ENCODE results near the gene ATXN10. TPM values are rescaled to one million over a fixed set of nuclear protein-coding genes. Genes with fewer than 3 reads are reported as not detected.

Gene ATXN10
- polyA plus RNA-seq, 3 donors = 60.1 to 106 (median 92.4) TPM

DNA sequence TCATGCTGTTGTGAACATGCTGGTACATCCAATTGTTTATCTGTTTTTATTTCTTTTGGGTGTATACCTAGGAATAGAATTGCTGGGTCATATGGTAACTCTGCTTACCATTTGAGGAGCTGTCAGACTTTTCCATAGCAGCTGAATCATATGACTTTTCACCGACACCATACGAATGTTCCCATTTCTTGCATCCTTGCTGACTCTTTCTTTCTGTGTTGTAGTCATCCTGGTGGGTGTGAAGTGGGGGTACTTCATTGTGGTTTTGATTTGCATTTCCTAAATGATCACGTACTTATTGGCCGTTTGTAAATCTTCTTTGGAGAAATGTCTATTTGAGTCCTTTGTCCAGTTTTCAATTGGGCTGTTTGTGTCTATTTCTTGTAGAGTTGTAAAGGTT is 26.5 kb downstream of the ATXN10 start:
- no peaks in the 10 kb centered on the region for H3K9me3 Mint-ChIP-seq
- no peaks in the 10 kb centered on the region for H3K9me3 ChIP-seq (replicated peaks in 1 of 2; ENCODE audit: control insufficient read depth in 1 of 2, insufficient read depth in 1 of 2, low read length in 2 of 2)
- no peaks in the 10 kb centered on the region for H3K4me1 ChIP-seq (ENCODE audit: control insufficient read depth in 1 of 2, insufficient read depth in 2 of 2, low read length in 2 of 2)
- peaks cover 51 to 84% of the 10 kb centered on the region in 2 donors for H3K36me3 ChIP-seq (replicated peaks in 1 of 2; ENCODE audit: control insufficient read depth in 1 of 2, insufficient read depth in 2 of 2, low read length in 2 of 2)
- no peak overlapping the region for H3K9ac ChIP-seq (ENCODE audit: insufficient read depth, low read length, poor library complexity, severe bottlenecking)
- no peak overlapping the region for H3K27ac ChIP-seq (ENCODE audit: low read depth in 1 of 2, low read length in 2 of 2)
- H4K20me1 ChIP-seq (ENCODE audit: insufficient read depth, low read length) = no peaks in the 10 kb centered on the region
- peaks cover 0 to 4% (median 0%) of the 10 kb centered on the region in 3 donors for H3K27me3 Mint-ChIP-seq (ENCODE audit: low read depth in 3 of 3)
- H3K27ac Mint-ChIP-seq = no peak overlapping the region
- intact Hi-C loops (cut with micrococcal nuclease) = no loop called here
- H3K4me3 ChIP-seq (replicated peaks in 1 of 3; ENCODE audit: low read depth in 2 of 3, low read length in 3 of 3) = no peak overlapping the region
- H3K79me2 ChIP-seq (ENCODE audit: insufficient read depth, low read length) = peaks cover 3% of the 10 kb centered on the region
- peaks cover 2% of the 10 kb centered on the region for H3K4me1 Mint-ChIP-seq
- WGBS (ENCODE audit: insufficient coverage) = no CpG with 5 or more reads among the region's 4 CpGs
- TF ChIP-seq, protein P1, sequence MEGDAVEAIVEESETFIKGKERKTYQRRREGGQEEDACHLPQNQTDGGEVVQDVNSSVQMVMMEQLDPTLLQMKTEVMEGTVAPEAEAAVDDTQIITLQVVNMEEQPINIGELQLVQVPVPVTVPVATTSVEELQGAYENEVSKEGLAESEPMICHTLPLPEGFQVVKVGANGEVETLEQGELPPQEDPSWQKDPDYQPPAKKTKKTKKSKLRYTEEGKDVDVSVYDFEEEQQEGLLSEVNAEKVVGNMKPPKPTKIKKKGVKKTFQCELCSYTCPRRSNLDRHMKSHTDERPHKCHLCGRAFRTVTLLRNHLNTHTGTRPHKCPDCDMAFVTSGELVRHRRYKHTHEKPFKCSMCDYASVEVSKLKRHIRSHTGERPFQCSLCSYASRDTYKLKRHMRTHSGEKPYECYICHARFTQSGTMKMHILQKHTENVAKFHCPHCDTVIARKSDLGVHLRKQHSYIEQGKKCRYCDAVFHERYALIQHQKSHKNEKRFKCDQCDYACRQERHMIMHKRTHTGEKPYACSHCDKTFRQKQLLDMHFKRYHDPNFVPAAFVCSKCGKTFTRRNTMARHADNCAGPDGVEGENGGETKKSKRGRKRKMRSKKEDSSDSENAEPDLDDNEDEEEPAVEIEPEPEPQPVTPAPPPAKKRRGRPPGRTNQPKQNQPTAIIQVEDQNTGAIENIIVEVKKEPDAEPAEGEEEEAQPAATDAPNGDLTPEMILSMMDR (IDR thresholded peaks at IDR 0.05) = no peak
- no peak for DNase-seq
- H2AFZ ChIP-seq (ENCODE audit: insufficient read depth, low read depth, low read length, poor library complexity, severe bottlenecking) = no peak overlapping the region
- H3K4me2 ChIP-seq (replicated peaks; ENCODE audit: extremely low read depth, low read length, poor library complexity, severe bottlenecking) = no peak overlapping the region
- peaks cover 63 to 90% of the 10 kb centered on the region in 2 donors for H3K36me3 Mint-ChIP-seq
- H3K4me3 Mint-ChIP-seq = no peak overlapping the region
- H3K27me3 ChIP-seq (ENCODE audit: control insufficient read depth in 2 of 2, insufficient read depth in 2 of 2, low read length in 2 of 2) = no peaks in the 10 kb centered on the region

DNA sequence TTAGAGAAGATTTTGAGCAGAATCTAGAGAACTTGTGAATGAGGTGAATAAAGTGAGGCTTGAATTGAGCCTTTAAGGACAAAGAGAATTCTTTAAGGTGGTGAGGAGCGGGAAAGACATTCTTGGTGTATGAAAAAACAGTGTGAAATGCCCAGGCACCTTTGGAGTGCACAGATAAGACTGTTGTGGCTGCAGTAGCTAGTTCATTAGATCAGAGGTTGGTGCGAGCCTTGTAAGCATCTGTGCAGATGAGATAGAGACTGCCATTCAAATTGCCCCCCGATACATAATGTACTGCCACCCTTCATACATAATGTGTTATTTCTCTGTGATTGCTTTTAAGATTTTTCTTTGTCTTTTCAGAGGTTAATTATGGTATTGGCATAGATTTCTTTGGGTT is 31.3 kb downstream of the ATXN10 start:
- TF ChIP-seq, protein P1 (IDR thresholded peaks at IDR 0.05) = no peak
- Histone ChIP-seq H3K4me2 (replicated peaks; ENCODE audit: extremely low read depth, low read length, poor library complexity, severe bottlenecking) (no peak overlapping the region), H3K9ac (ENCODE audit: insufficient read depth, low read length, poor library complexity, severe bottlenecking) (no peak overlapping the region), H3K4me3 (replicated peaks in 1 of 3; ENCODE audit: low read depth in 2 of 3, low read length in 3 of 3) (no peak overlapping the region), H3K4me1 (ENCODE audit: control insufficient read depth in 1 of 2, insufficient read depth in 2 of 2, low read length in 2 of 2) (no peaks in the 10 kb centered on the region), H3K9me3 (replicated peaks in 1 of 2; ENCODE audit: control insufficient read depth in 1 of 2, insufficient read depth in 1 of 2, low read length in 2 of 2) (no peaks in the 10 kb centered on the region), H3K27ac (ENCODE audit: low read depth in 1 of 2, low read length in 2 of 2) (no peak overlapping the region), H3K36me3 (replicated peaks in 1 of 2; ENCODE audit: control insufficient read depth in 1 of 2, insufficient read depth in 2 of 2, low read length in 2 of 2) (peaks cover 64 to 98% of the 10 kb centered on the region in 2 donors), H2AFZ (ENCODE audit: insufficient read depth, low read depth, low read length, poor library complexity, severe bottlenecking) (no peak overlapping the region), H4K20me1 (ENCODE audit: insufficient read depth, low read length) (no peaks in the 10 kb centered on the region), H3K27me3 (ENCODE audit: control insufficient read depth in 2 of 2, insufficient read depth in 2 of 2, low read length in 2 of 2) (no peaks in the 10 kb centered on the region), H3K79me2 (ENCODE audit: insufficient read depth, low read length) (peaks cover 2% of the 10 kb centered on the region)
- Mint-ChIP-seq H3K4me1 (peaks cover 4% of the 10 kb centered on the region), H3K27ac (peak overlapping the region in 1 of 7 donors; percentile 58), H3K27me3 (ENCODE audit: low read depth in 3 of 3) (no peaks in the 10 kb centered on the region), H3K9me3 (no peaks in the 10 kb centered on the region), H3K36me3 (peaks cover 78 to 88% of the 10 kb centered on the region in 2 donors), H3K4me3 (no peak overlapping the region)
- WGBS (ENCODE audit: insufficient coverage) = 100% methylated on average over 1 of the region's 3 CpGs
- DNase-seq = no peak
- intact Hi-C loops (cut with micrococcal nuclease) = no loop called here

All from CD14-positive monocyte (primary cell).